PC-3 (cell line): ENCODE measurements around the gene PHF11.

Experiments
- EZH2 ChIP-seq: fragments of 300-600 bp; sonication (generic); IDR thresholded peaks from one replicate; pipeline ENCODE4 v1.6.1; 2017; ENCODE audit warnings: antibody characterized with exemption, mild to moderate bottlenecking, low read length; ENCODE audit not compliant: unreplicated experiment
- EZH2phosphoT487 ChIP-seq: fragments of 300-600 bp; sonication (generic); IDR thresholded peaks from 2 replicates; pipeline ENCODE4 v1.6.1; 2018; ENCODE audit warnings: mild to moderate bottlenecking, antibody characterized with exemption, low read length, borderline replicate concordance
- TF ChIP-seq, protein P1 (sequence below): fragments of 300-600 bp; sonication (generic); conservative IDR thresholded peaks from 2 replicates; pipeline ENCODE4 v1.5.1; 2017; ENCODE audit warnings: antibody characterized with exemption, low read depth, mild to moderate bottlenecking, low read length

- TF ChIP-seq, protein P1, sequence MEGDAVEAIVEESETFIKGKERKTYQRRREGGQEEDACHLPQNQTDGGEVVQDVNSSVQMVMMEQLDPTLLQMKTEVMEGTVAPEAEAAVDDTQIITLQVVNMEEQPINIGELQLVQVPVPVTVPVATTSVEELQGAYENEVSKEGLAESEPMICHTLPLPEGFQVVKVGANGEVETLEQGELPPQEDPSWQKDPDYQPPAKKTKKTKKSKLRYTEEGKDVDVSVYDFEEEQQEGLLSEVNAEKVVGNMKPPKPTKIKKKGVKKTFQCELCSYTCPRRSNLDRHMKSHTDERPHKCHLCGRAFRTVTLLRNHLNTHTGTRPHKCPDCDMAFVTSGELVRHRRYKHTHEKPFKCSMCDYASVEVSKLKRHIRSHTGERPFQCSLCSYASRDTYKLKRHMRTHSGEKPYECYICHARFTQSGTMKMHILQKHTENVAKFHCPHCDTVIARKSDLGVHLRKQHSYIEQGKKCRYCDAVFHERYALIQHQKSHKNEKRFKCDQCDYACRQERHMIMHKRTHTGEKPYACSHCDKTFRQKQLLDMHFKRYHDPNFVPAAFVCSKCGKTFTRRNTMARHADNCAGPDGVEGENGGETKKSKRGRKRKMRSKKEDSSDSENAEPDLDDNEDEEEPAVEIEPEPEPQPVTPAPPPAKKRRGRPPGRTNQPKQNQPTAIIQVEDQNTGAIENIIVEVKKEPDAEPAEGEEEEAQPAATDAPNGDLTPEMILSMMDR = no peak
- no peak for TF ChIP-seq EZH2phosphoT487
- TF ChIP-seq EZH2 = no peak
Observed at GRCh38 chr13:49459580-49459979, 36.2 kb upstream of the PHF11 start.
